Epidermal melanocyte (primary cell): ENCODE measurements around the gene CORO7.

ENCODE experiments used
- DNase-seq: peaks from one replicate; pipeline ENCODE4 v3.0.0; 2011; ENCODE audit warnings: low spot score; ENCODE audit not compliant: insufficient read length

The CORO7 gene

GRCh38 chr16:4309102-4309832 lies 107.1 kb downstream of the CORO7 start:
- DNase-seq, result no peak

- peak; percentile 93 for DNase-seq
These were observed 109.0 kb downstream of the CORO7 start for GRCh38 chr16:4307215-4308037.

DNA sequence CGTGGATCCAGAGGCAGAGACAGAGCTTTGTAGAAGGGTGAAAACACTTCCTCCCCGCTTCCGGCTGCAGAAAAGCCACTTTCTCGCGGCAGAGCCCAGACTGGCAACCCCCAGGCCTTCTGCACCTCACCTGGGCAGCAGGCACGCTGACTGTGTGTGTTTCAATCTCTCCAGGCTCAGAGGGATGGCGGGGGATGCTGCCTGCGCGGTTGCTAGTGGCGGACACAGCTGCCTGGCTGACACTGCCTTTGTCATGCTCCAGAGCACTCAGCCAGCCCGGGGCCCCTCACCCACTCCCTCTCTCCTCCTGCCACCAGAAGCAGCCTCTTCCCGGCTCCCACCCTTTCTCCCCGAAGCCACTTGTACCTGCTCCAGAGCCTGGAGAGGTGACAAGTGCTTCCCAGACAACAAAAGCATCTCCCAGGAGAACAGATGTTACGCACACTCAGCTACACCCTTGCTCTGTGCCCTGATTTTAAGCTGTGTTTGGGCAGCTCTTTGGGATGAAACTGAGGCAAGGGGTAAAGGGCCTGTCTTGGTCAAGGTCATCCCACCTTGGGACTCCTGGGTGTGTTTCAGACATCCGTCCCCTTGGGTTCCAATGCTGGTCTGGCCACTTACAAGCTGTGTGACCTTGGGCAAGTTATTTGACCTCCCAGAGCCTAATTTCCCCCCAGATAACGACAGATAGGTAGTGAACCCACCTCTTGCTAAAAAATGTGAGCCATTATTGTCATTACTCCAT lies 109.8 kb downstream of the CORO7 start:
- DNase-seq, result no peak
